ENCODE measurements around the gene SRD5A1.

DNA sequence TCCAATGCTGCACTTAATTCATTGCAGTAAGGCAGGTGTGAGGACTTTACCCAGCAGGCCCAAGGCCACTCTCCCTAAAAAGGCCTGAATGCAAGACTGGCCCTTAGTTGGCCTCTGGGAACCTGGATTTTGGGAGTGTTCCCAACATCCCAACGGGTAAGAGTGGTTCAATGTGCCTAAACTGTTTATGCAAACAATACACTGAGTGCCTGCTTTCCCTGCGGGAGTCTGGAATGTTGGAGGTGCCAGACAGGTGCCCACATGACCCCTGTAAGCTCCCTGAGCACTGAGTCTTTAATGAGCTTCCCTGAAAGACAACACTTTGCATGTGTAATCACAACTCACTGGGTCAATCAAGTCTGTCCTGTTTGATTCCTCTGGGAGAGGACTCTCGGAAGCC lies 37.8 kb upstream of the SRD5A1 start:
- no peak for TF ChIP-seq CTCF (IDR thresholded peaks at IDR 0.05; ENCODE audit: low read length)
- no peak for TF ChIP-seq EZH2 (optimal IDR thresholded peaks at IDR 0.05; ENCODE audit: low read depth, low read length)
- TF ChIP-seq EZH2phosphoT487 (IDR thresholded peaks at IDR 0.05; ENCODE audit: low read length): no peak

Data from MM.1S (cell line).